Measurements from ENCODE around the gene NPIPB9. TPM values are rescaled to one million over a fixed set of nuclear protein-coding genes. Genes with fewer than 3 reads are reported as not detected.
"Not testable (repeated sequence)": the region's sequence is repeated elsewhere in the genome, so short reads cannot be mapped to it uniquely, and the experiment has no call there.

Gene NPIPB9
- total RNA-seq, 4 donors from 2014 or later, result 8.4 to 15.9 (median 10.9) TPM

GRCh38 chr16:28749997-28750465, 1.6 kb upstream of the NPIPB9 start:
- not testable (repeated sequence) for H3K27ac ChIP-seq; H3K36me3 ChIP-seq; H3K9me3 ChIP-seq; DNase-seq (ENCODE audit: low spot score in 2 of 2); H3K4me1 ChIP-seq; H3K27me3 ChIP-seq
- peak overlapping the region in 1 of 4 donors; percentile 31 for H3K4me3 ChIP-seq
- TF ChIP-seq CTCF (IDR thresholded peaks at IDR 0.05), result peak in 1 of 5 experiments; percentile 29
- 14 to 19% methylated on average over 15 to 19 of the region's 33 CpGs for WGBS, 2 donors

GRCh38 chr16:28750469-28751067, 1.0 kb upstream of the NPIPB9 start:
- H3K9me3 ChIP-seq; H3K27me3 ChIP-seq; H3K36me3 ChIP-seq; H3K27ac ChIP-seq; H3K4me3 ChIP-seq; H3K4me1 ChIP-seq; DNase-seq (ENCODE audit: low spot score in 2 of 2): not testable (repeated sequence)
- WGBS, 2 donors, result no CpG with 5 or more reads among the region's 48 CpGs

GRCh38 chr16:28781697-28782096, 30.1 kb downstream of the NPIPB9 start:
- WGBS, 2 donors, result no CpG with 5 or more reads among the region's 6 CpGs
- not testable (repeated sequence) for DNase-seq (ENCODE audit: low spot score in 2 of 2); H3K27me3 ChIP-seq; H3K27ac ChIP-seq; H3K4me1 ChIP-seq; H3K9me3 ChIP-seq; H3K4me3 ChIP-seq; H3K36me3 ChIP-seq

- not testable (repeated sequence) for H3K4me3 ChIP-seq; H3K9me3 ChIP-seq; H3K27me3 ChIP-seq; DNase-seq (ENCODE audit: low spot score in 2 of 2); H3K36me3 ChIP-seq; H3K27ac ChIP-seq; H3K4me1 ChIP-seq
- no CpG with 5 or more reads among the region's 4 CpGs for WGBS, 2 donors
Measured at GRCh38 chr16:28782357-28782756, 30.8 kb downstream of the NPIPB9 start.

- TF ChIP-seq CTCF (IDR thresholded peaks at IDR 0.05), result peak in 3 of 5 experiments; percentile 18 to 55 (median 27)
- Histone ChIP-seq H3K27ac (peak overlapping the region in 1 of 4 donors; percentile 60), H3K4me3 (peak overlapping the region in 1 of 4 donors; percentile 28)
- WGBS, 2 donors, result 45 to 65% methylated on average over 5 to 7 of the region's 13 CpGs
- not testable (repeated sequence) for H3K4me1 ChIP-seq, H3K36me3 ChIP-seq, H3K9me3 ChIP-seq, H3K27me3 ChIP-seq
- peak in 1 of 2 donors; percentile 48 for DNase-seq (ENCODE audit: low spot score in 2 of 2)
Measured at GRCh38 chr16:28802235-28803019, 50.8 kb downstream of the NPIPB9 start.

- not testable (repeated sequence) for H3K9me3 ChIP-seq; H3K27ac ChIP-seq; H3K4me1 ChIP-seq; H3K36me3 ChIP-seq; H3K4me3 ChIP-seq; H3K27me3 ChIP-seq; DNase-seq (ENCODE audit: low spot score in 2 of 2)
- no CpG with 5 or more reads among the region's 11 CpGs for WGBS, 2 donors
Measured at GRCh38 chr16:28807445-28808120, 56.0 kb downstream of the NPIPB9 start.

GRCh38 chr16:28820016-28820415, 68.4 kb downstream of the NPIPB9 start:
- WGBS, 2 donors, result 65% methylated on average over 5 of the region's 5 CpGs
- H3K4me3 ChIP-seq, result no peak overlapping the region
- no peak for TF ChIP-seq POLR2A (IDR thresholded peaks at IDR 0.05)
- TF ChIP-seq EP300 (IDR thresholded peaks at IDR 0.05), result no peak
- TF ChIP-seq CTCF (IDR thresholded peaks at IDR 0.05), result no peak
- H3K9me3 ChIP-seq, result no peaks in the 10 kb centered on the region
- peaks cover 0 to 21% (median 0%) of the 10 kb centered on the region in 3 donors for H3K36me3 ChIP-seq
- no peak for DNase-seq (ENCODE audit: low spot score in 2 of 2)
- H3K27me3 ChIP-seq, result no peaks in the 10 kb centered on the region
- peaks cover 0 to 20% (median 5%) of the 10 kb centered on the region in 4 donors for H3K4me1 ChIP-seq
- H3K27ac ChIP-seq, result peak overlapping the region in 1 of 4 donors; percentile 40

GRCh38 chr16:28820546-28820945, 69.0 kb downstream of the NPIPB9 start:
- H3K27me3 ChIP-seq; DNase-seq (ENCODE audit: low spot score in 2 of 2); H3K4me3 ChIP-seq; H3K9me3 ChIP-seq: not testable (repeated sequence)
- Histone ChIP-seq H3K27ac (peak overlapping the region in 1 of 4 donors; percentile 40), H3K36me3 (peaks cover 0 to 24% (median 0%) of the 10 kb centered on the region in 3 donors), H3K4me1 (peaks cover 0 to 26% (median 11%) of the 10 kb centered on the region in 4 donors)
- WGBS, 2 donors, result 92 to 97% methylated on average over 13 of the region's 13 CpGs
